Measurements from ENCODE around the gene XYLT1.

The XYLT1 gene

DNA sequence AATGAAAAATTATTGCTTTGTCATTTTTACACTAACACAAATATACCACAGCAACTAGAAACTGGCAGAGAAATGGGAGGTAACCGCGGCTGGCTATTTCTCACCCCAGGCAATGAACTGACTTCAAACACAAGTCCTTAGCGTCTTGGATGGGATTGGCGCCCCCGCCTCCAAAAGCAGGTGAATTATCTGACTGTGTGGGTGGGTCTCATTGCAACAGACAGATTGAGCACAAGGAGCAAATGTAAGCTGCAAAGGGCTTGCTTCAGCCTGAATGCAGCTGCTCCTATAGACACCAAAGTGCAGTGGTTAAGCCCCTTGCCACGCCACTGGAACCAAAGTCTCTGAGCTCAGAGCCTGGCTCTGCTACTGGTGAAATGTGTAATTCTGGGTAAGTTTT is 225.0 kb downstream of the XYLT1 start:
- TF ChIP-seq EGR1 (IDR thresholded peaks at IDR 0.05) (no peak), YY1 (IDR thresholded peaks at IDR 0.05; ENCODE audit: low read depth) (no peak), FOXM1 (IDR thresholded peaks at IDR 0.05; ENCODE audit: borderline replicate concordance, low read depth) (no peak), CREB1 (IDR thresholded peaks at IDR 0.05; ENCODE audit: low read depth) (no peak), ZBTB7A (IDR thresholded peaks at IDR 0.05; ENCODE audit: low read depth) (no peak), CEBPB (IDR thresholded peaks at IDR 0.05) (no peak), TCF12 (IDR thresholded peaks at IDR 0.05; ENCODE audit: low read depth) (no peak)
- TF ChIP-seq, protein P1, sequence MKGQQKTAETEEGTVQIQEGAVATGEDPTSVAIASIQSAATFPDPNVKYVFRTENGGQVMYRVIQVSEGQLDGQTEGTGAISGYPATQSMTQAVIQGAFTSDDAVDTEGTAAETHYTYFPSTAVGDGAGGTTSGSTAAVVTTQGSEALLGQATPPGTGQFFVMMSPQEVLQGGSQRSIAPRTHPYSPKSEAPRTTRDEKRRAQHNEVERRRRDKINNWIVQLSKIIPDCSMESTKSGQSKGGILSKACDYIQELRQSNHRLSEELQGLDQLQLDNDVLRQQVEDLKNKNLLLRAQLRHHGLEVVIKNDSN (IDR thresholded peaks at IDR 0.05) = no peak
- TF ChIP-seq, protein P2, sequence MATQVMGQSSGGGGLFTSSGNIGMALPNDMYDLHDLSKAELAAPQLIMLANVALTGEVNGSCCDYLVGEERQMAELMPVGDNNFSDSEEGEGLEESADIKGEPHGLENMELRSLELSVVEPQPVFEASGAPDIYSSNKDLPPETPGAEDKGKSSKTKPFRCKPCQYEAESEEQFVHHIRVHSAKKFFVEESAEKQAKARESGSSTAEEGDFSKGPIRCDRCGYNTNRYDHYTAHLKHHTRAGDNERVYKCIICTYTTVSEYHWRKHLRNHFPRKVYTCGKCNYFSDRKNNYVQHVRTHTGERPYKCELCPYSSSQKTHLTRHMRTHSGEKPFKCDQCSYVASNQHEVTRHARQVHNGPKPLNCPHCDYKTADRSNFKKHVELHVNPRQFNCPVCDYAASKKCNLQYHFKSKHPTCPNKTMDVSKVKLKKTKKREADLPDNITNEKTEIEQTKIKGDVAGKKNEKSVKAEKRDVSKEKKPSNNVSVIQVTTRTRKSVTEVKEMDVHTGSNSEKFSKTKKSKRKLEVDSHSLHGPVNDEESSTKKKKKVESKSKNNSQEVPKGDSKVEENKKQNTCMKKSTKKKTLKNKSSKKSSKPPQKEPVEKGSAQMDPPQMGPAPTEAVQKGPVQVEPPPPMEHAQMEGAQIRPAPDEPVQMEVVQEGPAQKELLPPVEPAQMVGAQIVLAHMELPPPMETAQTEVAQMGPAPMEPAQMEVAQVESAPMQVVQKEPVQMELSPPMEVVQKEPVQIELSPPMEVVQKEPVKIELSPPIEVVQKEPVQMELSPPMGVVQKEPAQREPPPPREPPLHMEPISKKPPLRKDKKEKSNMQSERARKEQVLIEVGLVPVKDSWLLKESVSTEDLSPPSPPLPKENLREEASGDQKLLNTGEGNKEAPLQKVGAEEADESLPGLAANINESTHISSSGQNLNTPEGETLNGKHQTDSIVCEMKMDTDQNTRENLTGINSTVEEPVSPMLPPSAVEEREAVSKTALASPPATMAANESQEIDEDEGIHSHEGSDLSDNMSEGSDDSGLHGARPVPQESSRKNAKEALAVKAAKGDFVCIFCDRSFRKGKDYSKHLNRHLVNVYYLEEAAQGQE (IDR thresholded peaks at IDR 0.05; ENCODE audit: low read depth) = no peak

DNA sequence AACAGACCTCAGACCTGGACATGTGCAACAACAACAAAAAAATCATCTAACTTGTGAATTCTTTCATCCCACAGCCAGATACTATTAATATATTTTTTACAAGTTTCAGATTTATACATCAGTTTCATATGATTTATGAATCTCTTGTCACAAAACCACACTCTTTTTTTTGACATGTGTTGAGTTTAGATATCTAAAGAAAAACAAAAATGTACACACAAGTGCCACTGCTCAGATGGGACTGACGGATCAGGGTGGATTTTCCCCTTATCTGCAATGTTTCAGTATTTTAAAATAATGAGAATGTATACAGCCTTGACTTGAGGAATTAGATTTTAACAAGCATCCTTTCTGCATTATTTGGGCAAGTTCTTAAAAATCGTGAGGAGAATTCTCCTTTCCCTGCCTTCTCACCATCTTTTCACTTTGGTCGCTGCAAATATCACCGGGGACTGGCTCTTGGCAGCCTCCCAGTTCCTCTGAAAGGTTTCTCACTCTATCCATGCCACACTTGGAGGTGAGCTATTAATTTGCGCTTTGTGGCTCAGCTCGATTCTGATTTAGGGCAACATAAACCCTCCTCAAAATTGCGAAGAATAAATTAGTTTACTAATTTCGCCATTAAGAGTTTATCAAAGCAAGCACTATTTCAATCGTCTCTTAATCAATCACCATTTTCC is 225.7 kb downstream of the XYLT1 start:
- TF ChIP-seq TAF1 (IDR thresholded peaks at IDR 0.05; ENCODE audit: low read depth) (no peak), ZBTB7A (IDR thresholded peaks at IDR 0.05; ENCODE audit: low read depth) (no peak), NFIC (IDR thresholded peaks at IDR 0.05) (no peak), CREB1 (IDR thresholded peaks at IDR 0.05; ENCODE audit: low read depth) (no peak), FOXM1 (IDR thresholded peaks at IDR 0.05; ENCODE audit: borderline replicate concordance, low read depth) (no peak), EGR1 (IDR thresholded peaks at IDR 0.05) (no peak), YY1 (IDR thresholded peaks at IDR 0.05; ENCODE audit: low read depth) (no peak), EP300 (IDR thresholded peaks at IDR 0.05; ENCODE audit: borderline replicate concordance) (no peak), TEAD4 (IDR thresholded peaks at IDR 0.05) (no peak)
- TF ChIP-seq, protein P1 (IDR thresholded peaks at IDR 0.05) = no peak
- TF ChIP-seq, protein P2 (IDR thresholded peaks at IDR 0.05; ENCODE audit: low read depth) = no peak
- TF ChIP-seq, protein P3, sequence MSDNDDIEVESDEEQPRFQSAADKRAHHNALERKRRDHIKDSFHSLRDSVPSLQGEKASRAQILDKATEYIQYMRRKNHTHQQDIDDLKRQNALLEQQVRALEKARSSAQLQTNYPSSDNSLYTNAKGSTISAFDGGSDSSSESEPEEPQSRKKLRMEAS (IDR thresholded peaks at IDR 0.05) = no peak

DNA sequence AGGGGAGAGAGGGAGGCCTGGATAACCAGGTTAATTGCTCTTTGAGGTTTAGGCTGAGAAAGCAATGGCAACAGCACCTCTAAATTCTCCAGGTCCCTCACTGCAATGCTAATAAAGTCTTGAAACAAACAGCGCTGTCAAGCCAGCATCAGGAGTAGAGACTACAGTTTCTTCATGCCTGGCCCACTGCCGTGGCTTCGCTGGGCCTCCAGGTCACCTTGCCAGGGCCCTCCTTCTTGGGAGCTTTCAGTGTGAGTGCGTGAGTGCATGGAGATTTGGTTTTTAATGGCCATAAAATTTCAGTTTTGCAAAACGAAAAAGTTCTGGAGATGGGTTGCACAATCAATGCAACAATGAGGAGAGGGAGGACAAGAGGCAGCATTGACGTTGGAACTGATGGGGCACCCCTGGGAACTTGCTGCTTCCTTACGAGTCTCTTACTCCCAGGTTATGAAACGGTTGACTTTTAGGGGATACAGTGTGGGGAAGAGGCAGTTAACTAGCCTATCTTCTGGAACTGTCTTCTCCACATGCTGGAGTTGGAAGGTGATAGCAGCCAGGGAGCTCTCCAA is 229.4 kb downstream of the XYLT1 start:
- TF ChIP-seq, protein P2 (IDR thresholded peaks at IDR 0.05; ENCODE audit: low read depth) = no peak
- TF ChIP-seq CREB1 (IDR thresholded peaks at IDR 0.05; ENCODE audit: low read depth) (no peak), RAD21 (IDR thresholded peaks at IDR 0.05; ENCODE audit: low read depth) (no peak), ZBTB7A (IDR thresholded peaks at IDR 0.05; ENCODE audit: low read depth) (no peak), CEBPB (IDR thresholded peaks at IDR 0.05) (no peak), TAF1 (IDR thresholded peaks at IDR 0.05; ENCODE audit: low read depth) (no peak), NFIC (IDR thresholded peaks at IDR 0.05) (no peak), YY1 (IDR thresholded peaks at IDR 0.05; ENCODE audit: low read depth) (no peak), TEAD4 (IDR thresholded peaks at IDR 0.05) (no peak), FOXM1 (IDR thresholded peaks at IDR 0.05; ENCODE audit: borderline replicate concordance, low read depth) (no peak), EGR1 (IDR thresholded peaks at IDR 0.05) (no peak), TCF12 (IDR thresholded peaks at IDR 0.05; ENCODE audit: low read depth) (no peak)
- TF ChIP-seq, protein P1 (IDR thresholded peaks at IDR 0.05) = no peak
- TF ChIP-seq, protein P3 (IDR thresholded peaks at IDR 0.05) = no peak

All from Ishikawa (cell line).